Right lobe of liver (tissue), 4 donors: ENCODE data around the gene VDR.

Experiments
- CTCF ChIP-seq, 4 donors: fragments of 200-600 bp in 3 of 4; fragments of 450-650 bp in 1 of 4; IDR thresholded peaks; one replicate each; pipeline versions ENCODE4 v1.5.1 to v1.8.0; 2016 to 2022; ENCODE audit warnings: antibody characterized with exemption in 4 of 4, mild to moderate bottlenecking in 2 of 4
- POLR2A ChIP-seq: fragments of 450-650 bp; IDR thresholded peaks from one replicate; pipeline ENCODE4 v1.6.1; 2017; ENCODE audit warnings: antibody characterized with exemption, mild to moderate bottlenecking
- donor health status: DM: no; HTN: no; CAD: no.
- donor health status: DM: no; HTN: no; CAD: no.
- donor health status: DM: no; HTN: yes; CAD: no.

- no peak for TF ChIP-seq CTCF (IDR thresholded peaks at IDR 0.05)
- no peak for TF ChIP-seq POLR2A
These were observed 22.9 kb downstream of the VDR start for GRCh38 chr12:47881826-47882427.
